HS-5 (cell line): ENCODE results near the gene FOXS1.
"Not testable (repeated sequence)": the region's sequence is repeated elsewhere in the genome, so short reads cannot be mapped to it uniquely, and the experiment has no call there.

ENCODE experiments used
- DNase-seq: peaks from one replicate; pipeline ENCODE4 v3.0.0-alpha.2; 2012; ENCODE audit warnings: low read depth

The FOXS1 gene

GRCh38 chr20:31822421-31823330, 22.7 kb downstream of the FOXS1 start:
- DNase-seq = no peak

GRCh38 chr20:31821427-31821826, 24.0 kb downstream of the FOXS1 start:
- no peak for DNase-seq

- DNase-seq = no peak
These were observed 25.2 kb downstream of the FOXS1 start for GRCh38 chr20:31820228-31820627.

- DNase-seq = no peak
These were observed 26.2 kb downstream of the FOXS1 start, which contains the start of gene MYLK2 for GRCh38 chr20:31819083-31819784. MYLK2 (plus strand) TSS chr20:31819356; CDS start chr20:31819581, 225 bp downstream.

GRCh38 chr20:31818376-31818908, 27.0 kb downstream of the FOXS1 start:
- no peak for DNase-seq

GRCh38 chr20:31817461-31817860, 27.9 kb downstream of the FOXS1 start:
- DNase-seq = no peak

GRCh38 chr20:31816221-31816620, 29.2 kb downstream of the FOXS1 start:
- no peak for DNase-seq

GRCh38 chr20:31815408-31816188, 29.8 kb downstream of the FOXS1 start:
- no peak for DNase-seq

- not testable (repeated sequence) for DNase-seq
These were observed 31.3 kb downstream of the FOXS1 start for GRCh38 chr20:31814142-31814541.

GRCh38 chr20:31813611-31814010, 31.8 kb downstream of the FOXS1 start:
- no peak for DNase-seq

GRCh38 chr20:31811796-31812728, 33.3 kb downstream of the FOXS1 start:
- no peak for DNase-seq

- DNase-seq = no peak
These were observed 34.2 kb downstream of the FOXS1 start for GRCh38 chr20:31811198-31811597.

GRCh38 chr20:31809661-31810060, 35.7 kb downstream of the FOXS1 start:
- DNase-seq = no peak

GRCh38 chr20:31808481-31808880, 36.9 kb downstream of the FOXS1 start:
- no peak for DNase-seq

GRCh38 chr20:31806564-31807355, 38.6 kb downstream of the FOXS1 start:
- no peak for DNase-seq

GRCh38 chr20:31803552-31804291, 41.7 kb downstream of the FOXS1 start:
- no peak for DNase-seq

GRCh38 chr20:31801508-31801907, 43.9 kb downstream of the FOXS1 start:
- no peak for DNase-seq

- DNase-seq = no peak
These were observed 48.0 kb downstream of the FOXS1 start for GRCh38 chr20:31797364-31797763.
